A549 (cell line): ENCODE results near the gene GINS2.

ENCODE experiments used
- CEBPB ChIP-seq, 2 experiments: fragments of >200 bp in 1 of 2; sonication (Bioruptor Twin) in 1 of 2; formaldehyde crosslinking in 1 of 2; IDR thresholded peaks; 2 replicates each; pipeline ENCODE4 v1.6.1; 2012 to 2016
- TF ChIP-seq, protein P1 (sequence below): fragments of >200 bp; sonication (Bioruptor Twin); formaldehyde crosslinking; IDR thresholded peaks from 3 replicates; pipeline ENCODE4 v1.5.1; 2016

DNA sequence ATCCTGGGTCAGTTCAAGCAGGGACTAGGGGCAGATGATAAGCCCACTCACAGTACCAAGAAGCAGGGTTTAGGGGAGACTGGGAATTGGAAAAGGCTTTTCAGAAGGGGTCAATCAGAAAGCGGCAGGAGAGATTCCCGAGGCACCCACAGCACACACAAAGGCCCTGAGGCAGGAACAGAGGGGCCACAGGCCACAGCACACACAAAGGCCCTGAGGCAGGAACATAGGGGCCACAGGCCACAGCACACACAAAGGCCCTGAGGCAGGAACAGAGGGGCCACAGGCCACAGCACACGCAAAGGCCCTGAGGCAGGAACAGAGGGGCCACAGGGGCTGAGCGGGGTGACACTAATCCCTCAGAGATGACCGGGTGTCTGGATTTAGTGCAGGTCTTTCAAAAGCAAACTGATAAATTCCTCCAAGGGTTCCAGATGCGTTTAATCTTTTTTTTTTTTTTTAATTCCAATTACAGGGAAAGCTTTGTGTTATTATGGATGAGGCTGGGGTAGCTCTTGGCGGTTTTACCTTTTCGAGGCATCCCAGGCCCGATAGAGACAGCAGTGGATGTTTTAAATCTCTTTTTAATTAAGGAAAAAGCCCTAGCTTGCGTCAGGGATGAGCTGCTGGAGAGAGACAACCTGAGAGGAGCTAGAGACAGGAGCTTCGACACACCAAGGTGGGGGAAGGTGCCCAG lies 31.0 kb upstream of the GINS2 start:
- TF ChIP-seq, protein P1, sequence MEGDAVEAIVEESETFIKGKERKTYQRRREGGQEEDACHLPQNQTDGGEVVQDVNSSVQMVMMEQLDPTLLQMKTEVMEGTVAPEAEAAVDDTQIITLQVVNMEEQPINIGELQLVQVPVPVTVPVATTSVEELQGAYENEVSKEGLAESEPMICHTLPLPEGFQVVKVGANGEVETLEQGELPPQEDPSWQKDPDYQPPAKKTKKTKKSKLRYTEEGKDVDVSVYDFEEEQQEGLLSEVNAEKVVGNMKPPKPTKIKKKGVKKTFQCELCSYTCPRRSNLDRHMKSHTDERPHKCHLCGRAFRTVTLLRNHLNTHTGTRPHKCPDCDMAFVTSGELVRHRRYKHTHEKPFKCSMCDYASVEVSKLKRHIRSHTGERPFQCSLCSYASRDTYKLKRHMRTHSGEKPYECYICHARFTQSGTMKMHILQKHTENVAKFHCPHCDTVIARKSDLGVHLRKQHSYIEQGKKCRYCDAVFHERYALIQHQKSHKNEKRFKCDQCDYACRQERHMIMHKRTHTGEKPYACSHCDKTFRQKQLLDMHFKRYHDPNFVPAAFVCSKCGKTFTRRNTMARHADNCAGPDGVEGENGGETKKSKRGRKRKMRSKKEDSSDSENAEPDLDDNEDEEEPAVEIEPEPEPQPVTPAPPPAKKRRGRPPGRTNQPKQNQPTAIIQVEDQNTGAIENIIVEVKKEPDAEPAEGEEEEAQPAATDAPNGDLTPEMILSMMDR: no peak
- TF ChIP-seq CEBPB (IDR thresholded peaks at IDR 0.05): no peak
